HG03135 (cell line): ENCODE measurements around the gene CARMIL1.
"Not testable (repeated sequence)": the region's sequence is repeated elsewhere in the genome, so short reads cannot be mapped to it uniquely, and the experiment has no call there.

Source experiments
- ATAC-seq: cut with Tn5 transposase; IDR thresholded peaks from one replicate; pipeline ENCODE4 v1.9.1; 2021; ENCODE audit warnings: mild to moderate bottlenecking, moderate library complexity; ENCODE audit not compliant: unreplicated experiment

CARMIL1 gene

DNA sequence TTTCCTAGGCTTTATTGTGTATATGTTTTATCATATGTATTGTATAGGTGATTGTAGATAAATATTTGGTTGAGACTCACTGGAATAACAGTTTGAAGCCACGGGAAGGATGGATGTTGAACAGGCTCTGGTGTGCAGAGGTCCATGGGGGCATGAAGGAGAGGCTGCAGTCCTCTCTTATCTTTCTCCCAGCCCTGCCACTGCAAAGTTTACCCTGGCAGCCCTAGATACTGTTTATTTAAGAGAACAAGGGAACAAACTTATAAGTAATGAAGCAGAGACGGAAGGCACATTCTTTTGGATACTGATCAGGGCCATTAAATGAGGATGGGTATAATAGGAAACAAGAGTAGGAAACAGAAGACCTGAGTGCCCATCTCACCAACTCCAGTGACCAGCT is 269.3 kb downstream of the CARMIL1 start:
- no peak for ATAC-seq

DNA sequence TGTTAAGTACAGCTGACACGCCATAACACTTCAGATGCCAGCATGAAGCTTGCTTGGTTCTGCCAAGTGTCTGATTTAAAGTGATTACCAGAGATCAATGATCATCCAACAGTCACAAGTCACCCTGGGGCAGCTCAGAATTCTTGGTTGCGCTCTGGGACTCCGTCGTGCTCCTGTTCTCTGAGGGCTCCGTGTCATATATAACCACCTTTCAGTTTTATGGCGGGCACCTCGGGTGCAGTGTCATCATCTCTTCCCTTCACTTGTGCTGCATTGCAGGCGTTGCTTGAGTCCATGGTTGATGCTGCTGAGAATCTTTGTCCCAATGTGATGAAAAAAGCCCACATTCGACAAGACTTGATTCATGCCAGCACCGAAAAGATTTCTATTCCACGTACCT is 271.5 kb downstream of the CARMIL1 start:
- ATAC-seq = no peak

DNA sequence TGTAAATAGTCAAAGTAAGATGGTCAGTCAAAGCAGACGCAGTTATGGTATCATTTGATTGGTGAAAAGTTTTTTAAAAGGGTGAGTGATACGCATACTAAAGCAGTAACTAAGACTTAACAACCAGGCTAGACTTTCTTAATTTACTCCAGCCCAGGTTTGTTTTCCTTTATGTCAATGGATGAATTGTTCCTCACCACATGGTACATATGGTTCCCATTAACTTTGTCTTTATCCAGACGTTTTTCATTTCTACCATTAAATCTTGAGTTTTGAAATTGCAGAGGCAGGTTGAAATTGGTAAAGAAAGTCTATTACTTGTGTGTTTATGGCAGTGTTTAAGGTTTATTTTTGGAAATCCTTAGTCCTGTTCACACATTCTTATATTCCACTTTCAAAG is 274.3 kb downstream of the CARMIL1 start:
- no peak for ATAC-seq

DNA sequence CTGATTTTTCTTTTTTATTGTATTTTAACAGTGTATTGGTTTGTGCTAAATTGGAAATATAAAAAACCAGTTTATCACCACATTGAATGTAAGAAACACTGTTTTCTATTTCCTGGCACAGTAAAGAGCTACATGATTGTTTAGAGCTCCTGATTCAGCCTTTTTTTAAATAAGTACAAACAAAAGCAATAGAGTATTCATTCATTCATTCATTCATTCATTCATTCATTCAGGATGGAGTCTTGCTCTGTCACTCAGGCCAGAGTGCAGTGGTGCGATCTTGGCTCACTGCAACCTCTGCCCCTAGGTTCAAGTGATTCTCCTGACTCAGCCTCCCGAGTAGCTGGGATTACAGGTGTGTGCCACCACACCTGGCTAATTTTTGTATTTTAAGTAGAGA is 276.0 kb downstream of the CARMIL1 start:
- ATAC-seq = no peak

DNA sequence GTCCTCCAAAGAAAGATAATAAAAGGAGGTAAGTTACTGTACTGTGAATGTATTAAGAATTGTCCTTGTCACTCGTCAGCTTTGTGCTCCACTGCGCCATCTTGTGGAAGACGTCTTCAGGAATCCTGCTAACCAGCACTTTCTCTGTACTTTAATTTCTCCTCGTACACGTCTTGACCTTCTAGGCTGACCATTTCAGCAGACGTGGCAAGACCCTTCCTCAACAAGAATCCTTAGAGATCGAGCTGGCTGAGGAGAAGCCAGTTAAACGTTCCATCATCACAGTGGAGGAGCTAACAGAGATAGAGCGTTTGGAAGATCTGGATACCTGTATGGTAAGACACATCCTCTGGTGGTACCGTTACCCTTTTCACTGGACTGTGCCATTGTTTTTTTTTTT is 277.3 kb downstream of the CARMIL1 start:
- ATAC-seq = no peak

DNA sequence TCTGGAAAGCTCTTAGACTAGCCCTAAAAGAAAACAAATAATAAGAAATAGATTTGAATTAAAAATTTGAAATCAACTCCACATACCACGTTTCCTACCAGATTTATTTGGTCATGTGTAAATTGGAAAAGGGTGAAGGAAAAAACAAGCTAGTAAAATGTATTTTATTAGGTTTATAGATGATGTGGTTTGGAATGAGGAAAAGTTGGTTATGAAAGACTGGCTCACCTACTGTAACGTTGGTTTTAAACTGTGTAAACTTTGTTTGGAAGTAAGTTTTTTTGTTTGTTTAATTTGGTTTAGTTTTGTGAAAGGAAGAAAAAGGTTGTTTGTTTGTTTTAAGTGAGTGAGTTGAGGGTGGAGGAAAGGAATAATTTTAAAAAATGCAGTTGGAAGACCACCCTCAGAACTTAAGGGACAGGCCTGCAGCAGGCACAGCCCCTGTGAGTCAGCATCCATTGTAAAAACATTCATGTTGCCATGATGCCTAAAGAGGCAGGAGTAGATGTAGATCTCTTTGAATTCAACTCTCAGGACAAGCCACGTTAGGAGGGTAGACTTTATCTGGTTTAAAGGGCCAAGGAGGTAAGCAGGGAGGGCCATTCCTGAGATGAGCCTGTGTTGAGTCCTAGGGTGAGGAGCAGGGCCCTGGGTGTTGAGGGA is 279.1 kb downstream of the CARMIL1 start:
- no peak for ATAC-seq

DNA sequence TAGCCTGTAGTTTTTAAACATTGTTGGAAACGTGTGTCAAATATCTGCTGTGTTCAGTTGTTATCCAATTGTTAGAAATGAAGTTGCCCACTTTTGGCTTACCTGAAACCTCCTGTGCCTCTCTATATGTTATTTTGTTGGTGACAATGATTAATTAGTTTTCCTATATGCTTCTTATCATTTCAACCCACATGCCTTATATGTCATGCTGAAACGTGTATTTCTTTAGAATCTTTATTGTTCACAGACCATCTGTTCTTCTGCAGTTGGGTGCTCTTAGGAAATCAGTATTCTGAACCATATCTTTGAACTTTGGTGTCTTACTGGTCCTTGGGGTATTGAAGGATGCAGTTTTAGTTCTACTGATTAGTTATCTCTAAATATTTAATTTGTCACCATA is 281.7 kb downstream of the CARMIL1 start:
- ATAC-seq = no peak

DNA sequence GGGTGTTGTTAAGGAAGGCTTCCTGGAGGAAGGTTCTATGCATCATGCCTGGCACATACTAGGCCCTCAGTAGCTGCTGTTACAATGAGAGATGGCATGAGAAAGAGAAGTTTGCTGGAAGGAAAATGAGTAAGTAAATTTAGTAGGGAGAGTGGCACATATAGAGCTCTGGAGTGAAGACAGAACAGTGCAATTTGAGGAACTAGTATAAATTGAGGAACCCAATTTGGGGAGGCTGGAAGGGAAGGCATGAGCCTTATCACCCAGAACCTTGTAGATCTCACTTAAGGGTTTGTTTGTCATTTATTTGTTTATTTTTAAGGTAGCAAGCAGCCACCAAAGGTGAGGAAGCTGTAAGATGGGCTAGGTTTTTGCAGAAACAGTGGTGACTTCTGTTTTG is 285.8 kb downstream of the CARMIL1 start:
- ATAC-seq = no peak

DNA sequence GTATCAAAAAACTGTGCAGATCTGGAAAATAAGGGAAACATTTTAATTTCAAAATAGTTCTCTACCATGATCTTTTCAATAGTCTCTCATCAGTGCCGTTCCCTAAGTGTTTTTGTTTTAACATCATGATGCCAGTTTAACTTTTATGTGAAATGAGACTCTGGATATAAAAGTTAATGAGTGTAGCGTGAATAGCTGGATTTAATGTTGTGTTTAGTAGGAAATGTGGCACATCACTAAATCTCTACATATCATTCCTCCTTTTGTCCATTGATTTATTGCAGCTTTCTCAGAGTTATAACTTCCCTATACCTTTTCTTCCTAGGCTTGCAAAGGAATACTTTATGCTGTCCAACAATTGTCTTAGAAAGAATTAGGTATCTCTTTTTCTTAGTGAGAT is 291.4 kb downstream of the CARMIL1 start:
- no peak for ATAC-seq

DNA sequence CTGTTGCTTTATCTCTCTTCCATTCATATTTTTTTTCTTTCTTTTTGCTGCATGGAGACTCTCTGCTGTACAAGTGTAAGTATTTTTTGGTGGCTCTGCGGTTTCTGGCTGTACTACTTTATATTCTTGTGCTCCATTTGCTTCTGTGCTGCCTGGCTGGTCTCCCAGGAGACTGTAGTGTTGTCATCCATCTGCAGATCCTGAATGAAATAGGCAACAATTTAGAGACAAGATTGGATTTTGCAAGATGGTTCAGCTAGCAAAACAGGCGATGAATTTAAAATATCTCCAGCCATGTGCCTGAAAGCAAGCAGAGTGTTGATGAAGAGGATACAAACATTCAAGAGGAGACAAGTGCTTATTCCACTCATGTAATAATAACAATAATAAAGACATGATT is 297.7 kb downstream of the CARMIL1 start:
- no peak for ATAC-seq

DNA sequence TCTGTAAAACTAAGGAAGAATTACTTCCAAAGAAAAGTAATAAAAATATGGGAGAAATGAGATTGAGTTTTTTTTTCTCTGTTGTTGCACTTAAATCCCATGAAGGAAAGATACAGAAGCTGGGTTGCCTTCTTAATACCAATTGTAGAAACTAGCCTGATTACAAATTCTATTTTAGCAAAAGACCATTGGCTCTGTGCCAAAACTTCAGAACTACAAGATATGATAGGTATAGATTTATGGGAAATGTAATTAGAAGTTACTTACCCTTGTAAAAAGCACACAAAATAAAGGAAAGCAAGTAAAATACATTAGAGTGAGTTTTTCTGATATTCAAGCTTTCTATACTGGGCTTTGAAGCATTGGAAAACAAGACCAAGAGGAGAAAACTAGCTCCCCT is 299.4 kb downstream of the CARMIL1 start:
- no peak for ATAC-seq

DNA sequence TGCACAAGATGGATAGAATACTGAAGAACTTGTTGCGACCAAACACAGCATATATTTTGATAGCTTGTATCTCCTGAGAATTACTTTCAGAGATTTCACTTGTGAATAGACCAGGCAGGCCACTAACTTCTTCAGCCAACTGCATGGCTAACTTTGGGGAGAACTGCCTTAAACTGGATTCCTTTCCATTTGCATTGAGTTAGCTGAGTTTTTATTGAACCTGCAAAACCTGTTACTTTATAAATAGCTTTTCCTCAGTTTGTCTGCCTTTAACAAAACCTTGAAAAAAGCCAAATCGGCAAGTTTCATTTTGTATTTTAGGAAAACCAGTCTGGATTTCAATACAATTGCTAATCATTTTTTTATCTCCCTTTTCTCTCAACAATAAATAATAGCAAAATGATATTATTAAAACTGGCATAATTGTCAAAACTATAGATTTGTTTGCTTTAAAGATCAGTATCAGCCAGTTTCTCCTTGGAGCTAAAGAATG is 300.3 kb downstream of the CARMIL1 start:
- ATAC-seq = no peak

DNA sequence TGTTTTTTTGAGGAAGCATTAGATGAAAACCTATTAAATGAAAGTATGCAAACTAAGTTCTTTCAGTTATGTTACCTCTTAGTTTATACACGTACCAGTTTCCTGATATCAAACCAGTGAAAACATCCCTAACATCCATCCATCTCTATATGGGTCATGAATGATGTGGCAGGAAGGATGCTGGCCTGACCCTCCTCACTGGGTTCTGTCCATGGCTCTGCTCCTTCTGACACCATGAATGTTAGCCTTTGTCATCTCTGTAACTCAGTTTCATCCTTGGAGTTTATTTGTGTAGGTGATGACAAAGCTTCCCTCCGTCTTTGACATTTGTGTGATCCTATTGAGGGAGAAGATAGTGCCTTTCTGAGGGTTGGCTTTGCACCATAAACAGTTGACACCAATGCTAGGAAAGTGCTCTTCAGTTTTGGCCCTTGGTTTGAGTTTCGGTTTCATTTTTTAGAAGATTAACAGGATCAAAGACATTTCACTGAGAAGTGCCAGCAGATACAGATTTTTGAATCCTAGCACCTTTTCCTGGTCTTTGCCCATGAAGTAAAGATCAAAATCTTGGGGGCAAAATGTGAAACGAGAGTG is 300.8 kb downstream of the CARMIL1 start:
- no peak for ATAC-seq

DNA sequence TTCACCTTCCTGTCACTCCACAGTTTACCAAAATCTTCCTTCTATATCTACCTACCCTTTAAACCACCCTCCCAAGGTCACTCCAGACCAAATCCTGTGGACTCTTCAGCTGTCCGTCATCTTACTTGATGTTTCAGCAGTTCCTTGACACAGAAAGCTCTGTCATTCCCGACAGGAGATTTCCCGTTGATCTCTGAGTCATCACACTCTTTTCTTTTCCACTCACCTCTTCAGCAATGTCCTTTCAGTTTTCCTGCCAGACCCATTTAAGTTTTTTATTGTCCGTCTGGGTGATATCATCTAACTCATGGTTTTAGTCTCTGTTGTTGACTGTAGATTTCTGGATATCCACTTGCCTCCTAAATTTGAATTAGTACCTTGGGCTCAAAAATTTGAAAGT is 302.9 kb downstream of the CARMIL1 start:
- no peak for ATAC-seq

DNA sequence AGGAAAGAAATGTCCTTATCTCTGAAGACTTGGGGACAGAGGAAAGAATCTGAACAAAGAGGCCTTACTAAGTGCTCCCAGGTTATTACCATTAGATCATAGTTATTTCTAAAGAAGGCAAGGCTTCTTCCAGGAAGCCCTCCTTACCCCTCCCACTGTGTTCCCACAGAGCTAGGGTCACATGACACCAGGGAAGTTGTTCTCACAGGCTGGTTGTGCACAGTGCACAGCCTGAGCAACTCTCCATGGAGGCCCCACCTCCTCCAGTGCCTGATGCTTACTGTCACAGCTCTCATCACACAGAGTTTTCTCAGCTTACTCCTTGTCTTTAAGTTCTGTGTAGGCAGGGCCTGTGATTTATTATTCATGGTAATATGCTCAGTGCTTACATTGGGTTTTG is 303.9 kb downstream of the CARMIL1 start:
- no peak for ATAC-seq

DNA sequence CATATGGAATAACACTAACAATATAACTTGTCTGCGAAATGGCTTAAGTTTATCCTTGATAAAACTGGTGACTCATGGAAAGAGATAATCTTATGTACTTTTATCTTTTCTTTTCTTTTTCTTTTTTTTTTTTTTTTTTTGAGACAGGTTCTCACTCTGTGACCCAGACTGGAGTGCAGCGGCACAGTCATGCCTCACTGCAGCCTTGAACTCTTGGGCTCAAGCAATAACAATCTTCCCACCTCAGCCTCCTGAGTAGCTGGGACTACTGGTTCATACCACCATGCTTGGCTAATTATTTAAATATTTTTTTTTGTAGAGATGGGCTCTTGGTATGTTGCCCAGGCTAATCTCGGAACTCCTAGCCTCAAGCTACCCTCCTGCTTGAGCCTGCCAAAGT is 304.7 kb downstream of the CARMIL1 start:
- ATAC-seq = no peak

DNA sequence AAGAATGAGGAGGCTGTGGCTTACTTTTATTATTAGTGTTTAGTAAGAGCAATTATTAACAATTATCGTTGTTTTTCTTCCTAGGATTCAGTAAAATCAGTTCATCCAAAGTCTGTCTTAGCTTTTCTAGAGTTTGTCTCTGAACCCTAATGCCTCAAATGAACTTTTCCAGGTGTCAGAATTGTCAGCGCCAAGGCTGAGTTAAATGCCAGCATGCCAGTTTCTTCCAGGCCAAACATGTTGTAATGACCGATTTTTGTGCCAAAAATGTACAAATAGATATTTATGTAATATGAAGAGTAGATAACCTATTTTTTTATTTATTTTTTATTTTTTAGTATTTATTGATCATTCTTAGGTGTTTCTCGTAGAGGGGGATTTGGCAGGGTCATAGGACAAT is 306.1 kb downstream of the CARMIL1 start:
- no peak for ATAC-seq

DNA sequence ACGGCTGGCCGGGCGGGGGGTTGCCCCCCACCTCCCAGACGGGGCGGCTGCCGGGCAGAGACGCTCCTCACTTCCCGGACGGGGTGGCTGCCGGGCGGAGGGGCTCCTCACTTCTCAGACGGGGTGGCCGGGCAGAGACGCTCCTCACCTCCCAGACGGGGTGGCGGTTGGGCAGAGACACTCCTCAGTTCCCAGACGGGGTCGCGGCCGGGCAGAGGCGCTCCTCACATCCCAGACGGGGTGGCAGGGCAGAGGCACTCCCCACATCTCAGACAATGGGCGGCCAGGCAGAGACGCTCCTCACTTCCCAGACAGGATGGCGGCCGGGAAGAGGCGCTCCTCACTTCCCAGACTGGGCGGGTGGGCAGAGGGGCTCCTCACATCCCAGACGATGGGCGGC is 306.9 kb downstream of the CARMIL1 start:
- ATAC-seq = not testable (repeated sequence)

DNA sequence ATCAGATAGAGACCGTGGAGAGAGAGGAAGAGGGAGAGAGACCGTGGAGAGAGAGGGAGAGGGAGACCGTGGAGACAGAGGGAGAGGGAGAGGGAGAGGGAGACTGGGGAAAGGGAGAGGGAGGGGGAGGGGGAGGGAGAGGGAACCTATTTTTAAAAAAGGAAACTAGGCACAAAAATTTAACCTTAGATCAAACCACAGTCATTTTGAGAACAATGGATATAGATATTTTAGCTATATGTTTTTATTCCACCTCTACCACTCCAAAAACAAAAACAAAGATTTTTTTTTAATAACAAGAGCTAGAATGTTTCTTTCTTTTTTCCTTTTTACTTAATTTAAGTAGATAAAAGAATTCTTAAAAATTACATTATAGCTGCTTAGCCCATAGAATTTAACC is 307.8 kb downstream of the CARMIL1 start:
- ATAC-seq = no peak

DNA sequence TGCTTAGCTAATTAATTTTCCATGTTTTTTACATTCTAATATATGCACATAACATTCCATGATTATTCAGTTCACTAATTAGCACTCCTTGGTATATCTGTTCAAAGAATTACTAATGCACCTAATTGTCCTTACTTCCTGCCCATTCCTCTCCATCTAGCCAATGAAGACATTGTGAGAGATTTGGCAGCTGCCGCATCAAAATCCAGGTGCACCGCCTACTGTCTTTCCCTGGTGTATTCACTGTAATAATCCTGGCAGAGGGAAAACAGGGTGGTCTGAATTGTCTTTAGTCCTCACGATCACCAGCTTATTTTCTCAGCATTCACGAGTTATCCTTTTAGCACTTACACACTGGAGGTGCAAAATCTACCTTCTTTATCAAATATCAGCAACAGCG is 311.8 kb downstream of the CARMIL1 start:
- no peak for ATAC-seq

DNA sequence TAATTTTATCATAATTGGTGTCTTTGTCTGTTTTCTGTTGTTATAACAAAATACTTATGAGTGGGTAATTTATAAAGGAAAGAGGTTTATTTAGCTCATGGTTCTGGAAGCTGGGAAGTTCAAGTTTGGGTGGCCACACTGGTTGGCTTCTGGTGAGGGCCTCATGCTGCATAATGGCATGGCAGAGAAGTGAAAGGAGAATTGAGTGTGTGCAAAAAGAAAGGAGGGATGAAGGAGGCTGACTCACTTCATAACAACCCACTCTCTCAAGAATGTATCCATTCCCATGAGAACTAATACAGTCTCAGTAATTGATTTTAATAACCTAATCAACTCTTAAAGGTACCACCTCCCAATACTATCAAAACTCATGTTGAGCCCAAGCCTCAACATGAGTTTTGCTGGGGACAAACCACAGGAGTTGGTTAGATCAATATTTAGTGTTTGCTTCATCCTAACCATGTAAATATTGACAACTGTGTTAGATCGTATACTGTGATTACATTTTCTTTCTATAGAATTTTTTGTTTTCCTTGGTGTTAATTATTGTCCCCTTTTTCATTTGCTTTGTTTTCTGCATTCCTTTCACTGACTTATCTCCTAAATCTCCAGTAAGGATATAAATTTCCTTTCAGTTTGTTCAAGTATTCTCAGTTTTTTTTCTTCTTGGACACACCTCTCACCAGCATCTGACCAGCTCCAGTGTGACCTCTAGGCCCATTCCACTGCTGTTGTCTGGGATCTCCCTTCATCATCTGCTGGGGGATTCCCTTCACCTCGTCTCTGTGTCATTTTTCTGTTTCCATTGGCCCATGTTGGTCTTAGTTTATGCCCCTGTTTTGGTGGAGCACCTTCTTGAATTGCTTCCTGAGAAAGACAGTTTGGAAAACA is 318.0 kb downstream of the CARMIL1 start:
- ATAC-seq = no peak

DNA sequence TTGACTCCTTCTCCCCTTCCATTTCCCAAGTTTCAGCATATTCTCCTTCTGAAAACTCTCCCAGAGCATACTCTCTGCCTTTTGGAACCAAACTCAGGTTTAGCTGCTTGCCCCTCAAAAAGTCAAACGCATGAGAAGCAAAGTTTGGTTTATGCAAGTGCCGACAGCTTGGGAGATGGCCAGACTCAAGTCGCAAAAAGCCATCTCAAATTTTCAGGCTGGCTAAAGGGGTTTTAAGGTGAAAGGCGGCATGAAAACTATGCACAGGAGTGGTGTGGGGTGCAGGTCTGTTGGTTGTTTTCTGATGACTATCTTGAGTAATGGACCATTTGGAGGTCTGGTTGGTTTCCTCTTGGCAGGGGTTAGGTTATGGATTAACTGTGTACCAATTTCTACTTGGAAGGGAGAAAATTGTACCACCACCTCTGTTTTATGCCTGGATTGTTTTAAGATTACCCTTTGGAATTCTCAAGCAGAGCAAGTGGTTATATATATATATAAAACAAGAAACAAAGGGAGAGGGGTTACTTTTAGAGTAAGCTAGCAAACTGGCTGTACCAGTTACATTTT is 320.4 kb downstream of the CARMIL1 start:
- ATAC-seq = no peak
